HG02981 (cell line): Measurements from ENCODE around the gene TMEM119.

Experiments used
- ATAC-seq: cut with Tn5 transposase; IDR thresholded peaks from one replicate; pipeline ENCODE4 v1.9.1; 2021; ENCODE audit warnings: mild to moderate bottlenecking, moderate library complexity; ENCODE audit not compliant: unreplicated experiment

Gene TMEM119

DNA sequence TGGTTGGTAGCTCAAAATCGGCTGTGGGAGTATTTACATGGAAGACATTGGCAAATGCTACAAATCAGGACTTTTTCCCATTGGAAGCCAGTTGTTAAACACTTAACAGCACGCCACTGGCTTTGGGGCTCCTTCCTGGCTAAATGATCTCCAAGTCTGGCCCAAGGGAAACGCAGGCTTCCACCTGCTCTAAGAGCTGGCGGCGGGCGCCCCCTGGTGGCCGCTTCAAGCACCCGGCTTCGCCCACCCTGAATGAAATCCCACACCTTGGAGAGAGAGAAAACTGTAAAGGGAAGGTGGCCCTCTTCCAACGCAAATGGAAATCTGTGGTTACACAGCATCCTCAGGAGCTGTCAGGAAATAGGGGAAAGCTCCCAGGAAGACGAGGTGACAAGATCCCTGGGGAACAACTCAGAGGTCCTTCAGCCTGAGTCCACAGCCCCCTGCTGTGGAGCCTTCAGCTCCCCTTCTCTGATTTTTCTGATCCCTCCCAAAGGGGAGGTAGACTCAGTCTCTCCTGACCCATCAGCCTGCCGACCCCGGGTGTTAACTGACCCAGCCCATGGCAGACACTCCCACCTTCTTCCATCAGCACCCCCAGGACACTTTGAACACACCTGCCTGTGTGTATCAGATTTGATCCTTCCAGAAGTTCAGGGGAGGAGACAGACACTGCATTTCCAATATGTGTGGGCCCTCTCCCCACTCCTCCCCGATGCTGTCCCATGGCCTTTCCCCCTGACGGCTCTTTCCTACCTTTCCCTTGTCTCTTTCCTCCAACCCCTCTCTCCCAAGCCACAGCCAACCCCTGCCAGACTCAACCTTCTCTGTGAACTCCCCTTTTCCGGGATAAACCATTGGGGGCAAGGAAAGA lies 20.4 kb upstream of the TMEM119 start:
- no peak for ATAC-seq

DNA sequence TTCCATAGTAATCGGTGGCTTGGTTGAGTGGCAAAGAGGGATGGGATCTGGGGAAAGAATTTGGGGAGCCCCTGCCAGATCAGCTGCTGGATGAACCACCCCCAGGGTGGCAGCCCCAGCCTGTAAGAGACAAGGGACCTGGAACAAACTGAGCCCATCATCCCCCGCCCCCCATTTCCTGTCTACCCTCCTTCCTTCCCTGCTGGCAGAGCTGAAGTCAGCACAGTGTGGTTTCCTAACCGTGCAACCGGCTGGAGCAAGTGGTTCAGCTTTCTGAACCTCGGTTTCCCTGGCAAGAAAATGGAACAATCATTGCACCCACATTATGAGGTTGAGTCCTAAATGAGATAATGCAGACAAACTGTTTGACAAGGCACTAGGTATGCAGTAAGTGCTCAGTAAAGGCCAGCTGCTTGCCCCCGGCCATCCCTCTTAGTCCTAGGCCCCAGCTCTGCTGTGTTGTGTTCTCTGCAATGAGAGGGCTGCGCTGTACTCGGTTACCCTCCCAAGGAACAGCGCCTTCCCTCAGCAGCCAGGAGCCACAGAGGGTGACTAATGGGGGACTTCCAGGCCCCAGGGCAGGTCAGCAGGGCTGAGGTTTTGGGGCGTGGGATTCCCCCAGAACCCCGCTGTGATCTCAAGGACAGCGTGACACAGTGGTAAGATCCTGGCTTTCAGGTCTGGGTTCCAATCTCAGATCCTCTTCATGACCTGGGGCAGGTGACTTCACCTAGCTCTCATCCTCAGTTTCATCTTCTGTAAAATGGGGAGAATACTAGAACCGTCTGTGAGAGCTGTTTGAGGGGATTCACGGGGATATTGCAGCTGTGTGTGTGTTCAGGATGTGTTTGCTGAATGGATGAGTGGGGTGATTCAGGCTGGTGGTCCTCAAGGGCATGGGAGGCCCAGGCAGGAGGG lies 19.3 kb upstream of the TMEM119 start:
- ATAC-seq: peak; percentile 78

DNA sequence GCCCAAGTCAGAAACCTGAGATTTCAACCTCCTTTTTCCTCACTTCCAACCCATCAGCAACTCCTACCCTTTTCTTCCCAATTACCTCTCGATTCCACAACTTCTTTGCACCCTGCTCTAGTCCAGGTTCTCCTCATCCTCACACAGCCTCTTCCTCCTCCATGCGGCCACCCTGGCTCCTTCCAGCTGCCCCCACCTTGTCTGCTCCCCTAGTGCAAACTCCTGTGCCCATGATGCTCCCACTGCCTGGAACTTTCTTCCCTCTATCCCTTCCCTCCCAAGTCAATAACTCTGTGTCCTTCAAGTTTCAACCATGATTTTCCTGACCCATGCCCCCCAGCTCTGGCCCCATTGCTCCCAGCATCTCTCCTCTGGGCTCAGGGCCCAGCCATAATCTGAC lies 18.5 kb upstream of the TMEM119 start:
- ATAC-seq: no peak

DNA sequence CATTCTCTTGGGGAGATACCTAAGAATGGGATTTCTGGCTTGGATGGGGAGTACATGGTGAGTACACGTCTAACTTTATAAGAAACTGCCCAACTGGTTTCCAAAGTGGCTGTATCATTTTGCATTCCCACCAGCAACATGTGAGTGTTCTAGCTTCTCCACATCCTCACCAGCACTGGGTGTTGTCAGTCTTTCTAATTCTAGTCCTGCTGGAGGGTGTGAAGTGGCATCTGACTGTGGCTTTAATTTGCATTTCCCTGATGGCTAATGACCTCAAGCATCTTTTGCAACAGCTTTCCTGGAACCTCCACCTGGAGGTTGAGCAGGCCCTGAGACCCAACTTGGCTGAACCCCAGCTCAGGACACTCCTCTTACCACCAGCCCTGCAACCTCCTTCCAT lies 18.0 kb upstream of the TMEM119 start:
- no peak for ATAC-seq

DNA sequence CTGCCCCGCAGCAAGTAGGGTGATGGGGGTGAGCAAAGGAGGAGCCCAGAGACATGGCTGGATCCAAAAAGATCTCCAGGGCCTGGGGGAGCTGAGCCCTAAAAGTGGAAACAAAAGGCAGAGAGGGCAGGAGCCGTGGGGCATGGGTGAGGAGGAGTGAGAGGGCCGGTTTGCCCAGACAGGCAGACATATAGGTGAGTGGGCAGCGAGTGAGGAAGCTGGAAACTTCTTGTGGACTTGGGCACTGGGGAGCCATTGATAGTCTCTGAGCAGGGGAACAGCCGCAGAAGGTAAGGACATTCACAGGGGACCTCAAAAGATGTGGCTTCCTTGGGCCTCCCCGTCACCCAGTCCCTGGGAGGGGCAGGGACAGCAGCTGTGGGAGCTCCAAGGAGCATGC lies 16.8 kb upstream of the TMEM119 start:
- no peak for ATAC-seq

DNA sequence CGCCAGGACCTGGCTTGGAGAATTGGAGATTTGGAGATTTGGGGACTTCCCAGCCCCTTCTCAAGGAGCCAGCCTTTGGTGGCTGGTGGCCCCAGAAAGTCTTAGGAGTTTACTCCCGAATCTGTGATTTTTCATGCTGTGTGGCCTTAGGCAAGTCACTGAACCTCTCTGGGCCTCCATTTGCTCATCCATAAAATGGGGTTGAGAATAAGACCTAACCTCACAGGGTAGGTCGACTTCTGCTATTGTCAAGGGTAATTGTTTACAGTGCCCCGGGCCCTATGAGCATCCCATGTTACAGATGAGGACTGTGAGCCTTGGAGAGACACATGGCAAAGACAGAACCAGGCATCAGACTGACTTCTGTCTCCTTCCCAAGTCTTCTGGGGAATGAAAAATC lies 16.2 kb upstream of the TMEM119 start:
- ATAC-seq: no peak

DNA sequence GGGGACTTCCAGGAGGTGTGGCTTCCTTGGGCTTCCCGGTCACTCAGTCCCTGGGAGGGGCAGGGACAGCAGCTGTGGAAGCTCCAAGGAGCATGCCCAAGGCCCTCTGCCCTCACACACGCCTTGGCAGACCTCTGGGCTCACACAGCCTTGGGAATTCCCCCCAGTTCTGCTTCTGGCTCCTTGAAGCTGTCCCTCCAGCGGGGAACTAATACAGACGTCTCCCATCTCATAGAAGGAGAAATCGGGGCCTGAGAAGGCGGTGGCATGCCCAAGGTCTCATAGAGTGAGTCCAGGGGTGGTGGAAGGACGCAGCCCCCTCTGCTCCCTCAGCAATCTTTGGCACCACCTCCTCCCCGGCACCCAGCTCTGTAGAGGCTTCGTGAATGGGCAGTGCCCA lies 15.7 kb upstream of the TMEM119 start:
- no peak for ATAC-seq

DNA sequence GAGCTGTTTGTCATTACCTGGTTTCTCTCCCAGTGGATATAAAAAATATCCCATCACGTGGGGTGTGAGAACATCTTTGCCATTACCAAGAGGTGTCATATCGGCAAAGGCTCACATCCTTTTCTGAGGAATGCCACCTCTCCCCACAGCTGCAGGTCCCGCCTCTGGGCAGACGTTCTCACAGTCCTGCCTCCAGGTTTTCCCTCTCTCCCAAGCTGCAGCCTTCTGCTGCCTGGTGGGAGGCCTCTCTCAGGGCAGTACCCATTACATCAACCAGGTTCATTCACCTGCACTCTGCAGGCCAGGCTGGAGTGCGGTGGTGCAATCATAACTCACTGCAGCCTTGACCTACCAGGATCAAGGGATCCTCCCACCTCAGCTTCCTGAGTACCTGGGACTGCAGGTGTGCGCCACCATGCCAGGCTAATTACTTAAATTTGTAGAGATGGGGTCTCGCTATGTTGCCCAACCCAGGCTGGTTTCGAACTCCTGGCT lies 15.0 kb upstream of the TMEM119 start:
- ATAC-seq: no peak

DNA sequence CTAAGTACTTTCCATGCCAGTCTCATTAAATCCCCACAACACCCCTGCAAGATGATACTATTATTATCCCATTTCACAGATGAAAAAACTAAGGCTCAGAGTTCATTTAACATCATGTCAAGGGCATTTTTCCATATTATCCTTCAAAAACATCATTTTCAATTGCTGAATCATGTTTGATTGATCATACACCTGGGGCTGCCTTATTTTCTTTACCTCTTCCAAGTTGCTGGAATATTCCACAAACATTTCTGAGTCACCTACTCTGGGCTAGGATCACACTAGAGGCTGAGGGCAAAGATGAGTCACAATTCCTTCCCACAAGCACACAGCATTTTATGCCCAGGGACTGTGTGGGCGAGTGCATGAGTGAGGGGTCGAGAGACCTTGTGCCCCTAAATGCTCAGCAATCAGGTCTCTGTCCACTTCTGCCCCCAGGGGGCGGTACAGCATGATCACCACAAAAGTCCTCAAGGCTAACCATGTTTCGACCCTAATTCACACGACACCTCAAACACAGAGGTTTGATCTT lies 14.1 kb upstream of the TMEM119 start:
- no peak for ATAC-seq

DNA sequence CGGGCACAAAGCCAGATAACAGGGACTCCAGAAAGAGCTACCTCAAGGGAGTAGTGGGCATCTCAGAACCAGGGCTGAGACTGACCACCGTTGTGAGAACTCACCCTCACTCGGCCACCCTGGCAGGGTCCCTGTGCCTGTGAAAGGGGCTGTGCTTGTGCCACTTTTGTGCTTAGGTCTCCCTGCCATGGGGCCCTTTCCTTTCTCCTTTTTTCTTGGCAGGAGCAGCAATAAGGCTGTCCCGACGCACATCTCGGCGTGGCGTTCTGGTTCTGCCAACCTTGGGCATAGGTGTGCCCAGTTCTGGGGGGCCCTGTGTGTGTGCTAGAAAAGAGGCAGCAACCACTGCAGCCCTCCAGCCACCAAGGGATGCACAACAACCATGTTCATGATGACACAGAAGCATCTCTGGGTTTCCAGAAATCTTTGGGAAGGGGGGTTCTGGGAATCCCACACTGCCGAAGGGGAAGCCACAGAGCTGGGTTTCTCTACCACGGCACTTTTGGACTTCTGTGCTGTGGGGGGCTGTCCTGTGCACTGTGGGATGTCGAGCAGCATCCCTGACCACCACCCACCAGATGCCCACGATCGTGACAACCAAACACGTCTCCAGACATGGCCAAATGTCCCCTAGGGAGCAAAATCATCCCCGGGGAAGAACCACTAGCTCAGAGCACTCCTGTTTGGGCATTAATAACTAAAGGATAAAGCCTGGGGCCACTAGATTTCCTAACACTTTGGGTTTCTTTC lies 13.1 kb upstream of the TMEM119 start:
- ATAC-seq: no peak

DNA sequence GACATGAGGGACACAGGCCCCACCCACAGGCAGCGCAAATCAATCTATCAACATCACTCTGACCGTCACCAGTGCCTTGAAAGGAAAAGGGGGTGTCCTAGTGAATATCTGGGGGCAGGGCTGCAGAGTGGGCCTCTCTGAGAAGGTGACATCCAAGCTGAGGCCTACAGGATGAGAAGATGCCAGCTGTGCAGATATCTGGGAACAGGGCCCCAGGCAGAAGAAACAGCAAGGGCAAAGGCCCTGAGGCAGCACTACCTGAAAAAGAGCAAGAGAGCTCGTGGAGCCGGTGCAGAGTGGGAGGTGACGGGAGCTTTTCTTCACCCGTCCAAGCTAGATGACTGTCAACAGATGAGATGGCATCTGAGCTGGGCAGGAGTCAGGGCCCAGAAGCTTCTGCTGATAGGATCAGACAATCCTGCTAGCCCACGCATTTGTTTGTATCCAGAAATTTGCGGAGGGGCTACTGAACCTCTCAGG lies 12.5 kb upstream of the TMEM119 start:
- ATAC-seq: no peak

DNA sequence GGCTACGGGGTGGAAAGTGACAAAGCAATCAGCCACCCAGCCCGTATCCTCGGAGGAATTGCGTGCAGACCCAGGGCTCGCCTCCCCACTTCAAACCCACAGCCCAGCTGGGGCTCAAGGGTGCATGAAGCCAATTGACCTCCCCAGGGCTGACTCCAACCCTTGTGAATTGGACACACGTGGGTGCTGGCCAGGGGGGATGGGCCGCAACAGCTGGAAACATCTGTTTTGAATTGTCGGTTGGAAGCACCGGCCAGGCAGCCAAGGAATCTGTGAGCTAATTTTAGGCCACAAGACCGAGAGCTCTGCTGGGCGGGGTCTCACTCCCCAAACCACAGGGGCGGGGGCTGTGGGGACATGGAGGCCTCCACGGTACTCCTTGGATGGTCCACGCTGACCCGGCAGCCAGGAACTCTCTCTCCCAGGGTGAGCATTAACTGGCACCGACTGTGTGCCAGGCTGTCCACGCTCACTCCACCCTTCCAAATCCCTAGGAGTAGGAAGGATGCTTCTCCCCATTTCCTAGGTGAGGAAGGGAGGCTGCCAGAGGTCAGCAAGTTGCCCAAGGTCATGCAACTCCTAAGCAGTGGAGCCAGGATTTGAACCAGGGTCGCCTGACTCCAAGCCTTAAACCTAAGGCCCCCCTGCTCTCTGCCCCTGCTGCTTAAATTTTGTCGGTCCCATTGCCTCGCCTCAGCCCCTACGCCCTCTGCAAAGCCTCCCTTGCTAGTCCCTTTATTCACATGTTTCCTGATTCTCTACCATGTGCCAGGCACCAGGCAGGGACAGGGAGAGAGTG lies 11.9 kb upstream of the TMEM119 start:
- no peak for ATAC-seq

DNA sequence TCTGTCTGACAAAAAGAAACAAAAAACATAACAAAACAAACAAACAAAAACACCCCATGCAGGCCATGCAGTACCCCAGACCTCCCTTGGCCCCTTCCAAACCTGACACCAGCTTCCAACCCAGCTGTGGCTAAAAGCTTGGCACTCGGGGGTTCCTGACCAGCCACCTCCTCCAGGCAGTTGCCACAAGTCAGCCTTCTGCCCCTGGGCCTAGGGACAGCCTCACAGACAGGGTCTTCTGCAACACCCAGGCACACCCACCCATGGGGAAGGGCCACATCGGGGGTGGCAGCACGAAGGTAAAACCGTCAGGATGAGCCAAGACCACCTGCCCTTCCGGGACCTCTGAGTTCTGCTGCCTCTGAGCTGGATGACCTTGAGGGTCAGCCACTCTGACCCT lies 10.7 kb upstream of the TMEM119 start:
- ATAC-seq: no peak

DNA sequence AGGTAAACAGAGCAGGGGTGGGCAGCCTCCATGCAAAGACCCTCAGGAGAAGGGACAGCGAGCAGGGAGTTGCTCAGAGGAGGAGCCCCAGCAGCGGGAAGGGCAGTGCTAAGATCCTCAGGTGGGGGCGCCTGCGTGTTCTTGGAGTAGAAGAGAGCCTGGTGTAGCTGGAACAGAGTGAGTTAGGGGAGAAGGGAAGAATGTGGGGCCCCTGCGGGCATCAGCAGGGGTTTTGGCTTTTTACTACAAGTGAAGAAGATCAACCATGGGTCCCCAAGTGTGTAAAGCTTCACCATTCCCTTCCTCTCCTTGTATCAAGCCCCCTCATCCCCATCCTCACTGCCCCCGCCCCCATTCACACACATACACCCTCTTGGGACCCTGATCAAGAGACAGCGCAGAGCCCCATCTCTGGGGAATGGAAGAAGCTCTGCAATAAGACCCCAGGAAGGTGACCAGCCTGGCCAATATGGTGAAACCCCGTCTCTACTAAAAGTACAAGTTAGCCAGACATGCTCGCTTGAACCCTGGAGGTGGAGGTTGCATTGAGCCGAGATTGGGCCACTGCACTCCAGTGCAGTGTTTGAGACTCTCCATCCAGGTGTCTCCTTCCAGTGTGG lies 10.2 kb upstream of the TMEM119 start:
- ATAC-seq: no peak

DNA sequence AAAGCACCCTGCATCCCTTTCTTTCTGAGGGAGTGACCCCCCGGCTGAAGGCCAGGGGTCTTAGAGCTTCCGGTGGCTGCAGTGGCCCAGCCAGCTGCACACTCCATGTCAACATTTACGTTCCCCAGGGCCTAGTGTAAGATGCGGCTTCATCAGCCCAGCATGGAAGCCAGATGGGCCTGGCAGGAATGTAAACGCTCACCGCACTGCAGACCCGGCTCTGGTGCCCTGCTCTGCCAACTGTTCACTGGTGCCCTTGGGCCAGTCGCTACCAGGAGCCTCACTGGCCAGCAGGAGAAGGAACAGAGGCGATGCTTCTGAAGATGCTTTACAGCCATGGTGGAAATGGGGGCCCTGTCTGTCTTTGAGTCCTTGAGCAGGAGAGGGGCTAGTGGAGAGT lies 8.6 kb upstream of the TMEM119 start:
- ATAC-seq: no peak

DNA sequence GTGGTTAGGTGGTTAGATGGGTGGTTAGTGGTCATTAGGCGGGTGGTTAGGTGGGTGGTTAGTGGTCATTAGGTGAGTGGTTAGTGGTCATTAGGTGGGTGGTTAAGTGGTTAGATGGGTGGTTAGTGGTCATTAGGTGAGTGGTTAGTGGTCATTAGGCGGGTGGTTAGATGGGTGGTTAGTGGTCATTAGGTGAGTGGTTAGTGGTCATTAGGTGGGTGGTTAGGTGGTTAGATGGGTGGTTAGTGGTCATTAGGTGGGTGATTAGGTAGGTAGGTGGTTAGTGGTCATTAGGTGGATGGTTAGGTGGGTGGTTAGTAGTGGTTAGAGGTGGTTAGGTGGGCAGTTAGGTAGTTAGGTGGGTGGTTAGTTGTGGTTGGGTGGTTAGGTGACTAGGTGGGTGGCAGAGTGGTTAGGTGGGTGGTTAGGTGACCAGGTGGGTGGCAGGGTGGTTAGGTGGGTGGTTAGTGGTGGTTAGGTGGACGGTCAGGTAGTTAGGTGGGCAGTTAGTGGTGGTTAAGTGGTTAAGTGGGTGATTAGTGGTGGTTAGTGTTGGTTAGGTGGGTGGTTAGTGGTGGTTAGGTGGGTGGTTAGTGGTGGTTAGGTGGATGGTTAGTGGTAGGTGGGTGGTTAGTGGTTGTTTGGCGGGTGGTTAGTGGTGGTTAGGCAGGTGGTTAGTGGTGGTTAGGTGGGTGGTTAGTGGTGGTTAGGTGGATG lies 8.0 kb upstream of the TMEM119 start:
- no peak for ATAC-seq

DNA sequence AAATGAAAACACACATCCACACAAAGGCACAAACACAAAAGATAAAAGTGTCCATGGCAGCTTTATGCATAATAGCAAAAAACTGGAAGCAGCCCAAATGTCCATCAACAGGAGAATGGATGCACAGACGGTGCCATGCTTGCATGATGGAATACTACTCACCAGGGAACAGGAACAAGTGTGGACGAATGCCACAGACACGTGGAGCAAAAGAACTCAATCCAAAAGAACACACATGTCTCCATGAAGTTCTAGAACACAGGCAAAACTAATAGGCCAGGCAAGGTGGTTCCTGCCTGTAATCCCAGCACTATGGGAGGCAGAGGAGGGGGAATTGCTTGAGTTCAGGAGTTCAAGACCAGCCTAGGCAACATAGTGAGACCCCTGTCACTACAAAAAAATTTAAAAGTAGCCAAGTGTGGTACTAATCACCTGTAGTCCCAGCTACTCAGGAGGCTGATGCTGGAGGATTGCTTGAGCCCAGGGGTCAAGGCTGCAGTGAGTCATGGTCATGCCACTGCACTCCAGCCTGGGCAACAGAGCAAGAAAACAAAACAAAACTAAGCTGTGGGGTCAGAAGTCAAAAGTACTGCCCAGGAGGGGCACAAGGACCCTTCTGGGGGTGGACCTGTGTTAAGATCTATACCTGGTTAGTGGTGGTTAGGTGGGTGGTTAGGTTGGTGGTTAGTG lies 7.3 kb upstream of the TMEM119 start:
- no peak for ATAC-seq
